NT2/D1 (cell line): ENCODE measurements around the gene AWAT1.
A peak's percentile ranks its signal among the peaks of the same experiment; 100 is the strongest.
"Not testable (repeated sequence)": the region's sequence is repeated elsewhere in the genome, so short reads cannot be mapped to it uniquely, and the experiment has no call there.

Experiments
- DNase-seq: peaks from one replicate; pipeline ENCODE4 v3.0.0-alpha.2; 2011; ENCODE audit warnings: low read depth, low spot score
- H3K27me3 ChIP-seq: 2 replicates; pipeline ENCODE4 v1.6.0; 2011; ENCODE audit warnings: mild to moderate bottlenecking; ENCODE audit not compliant: insufficient read length, insufficient read depth
- H3K36me3 ChIP-seq: 2 replicates; pipeline ENCODE4 v1.6.1; 2011; ENCODE audit warnings: mild to moderate bottlenecking, low read length, mixed read lengths; ENCODE audit not compliant: insufficient read depth, insufficient read length
- H3K4me1 ChIP-seq: 2 replicates; pipeline ENCODE4 v1.5.1; 2011; ENCODE audit not compliant: insufficient read depth, insufficient read length
- H3K4me3 ChIP-seq: 2 replicates; pipeline ENCODE4 v1.5.1; 2011; ENCODE audit warnings: low read depth; ENCODE audit not compliant: insufficient read length
- H3K9ac ChIP-seq: 2 replicates; pipeline ENCODE4 v1.6.0; 2011; ENCODE audit warnings: low read depth; ENCODE audit not compliant: insufficient read length
- H3K9me3 ChIP-seq: 2 replicates; pipeline ENCODE4 v1.5.1; 2011; ENCODE audit warnings: mild to moderate bottlenecking, low read length; ENCODE audit not compliant: insufficient read depth
- SUZ12 ChIP-seq: IDR thresholded peaks from 2 replicates; pipeline ENCODE4 v1.6.1; 2011; ENCODE audit not compliant: insufficient read length, insufficient read depth; ENCODE audit errors: extremely low read depth
- YY1 ChIP-seq: IDR thresholded peaks from 2 replicates; pipeline ENCODE4 v1.6.1; 2011; ENCODE audit not compliant: insufficient read length, insufficient read depth
- ZNF274 ChIP-seq: IDR thresholded peaks from 2 replicates; pipeline ENCODE4 v1.6.1; 2011; ENCODE audit warnings: mild to moderate bottlenecking, low read depth, low read length

Gene AWAT1

GRCh38 chrX:70262952-70263567 lies 28.6 kb downstream of the AWAT1 start:
- no peaks in the 10 kb centered on the region for H3K27me3 ChIP-seq
- no peaks in the 10 kb centered on the region for H3K4me1 ChIP-seq
- H3K9ac ChIP-seq, result peak overlapping the region; percentile 25
- no peaks in the 10 kb centered on the region for H3K9me3 ChIP-seq
- H3K4me3 ChIP-seq, result no peak overlapping the region
- H3K36me3 ChIP-seq, result no peaks in the 10 kb centered on the region
- TF ChIP-seq YY1 (no peak), ZNF274 (no peak), SUZ12 (no peak)
- DNase-seq, result peak; percentile 57

DNA sequence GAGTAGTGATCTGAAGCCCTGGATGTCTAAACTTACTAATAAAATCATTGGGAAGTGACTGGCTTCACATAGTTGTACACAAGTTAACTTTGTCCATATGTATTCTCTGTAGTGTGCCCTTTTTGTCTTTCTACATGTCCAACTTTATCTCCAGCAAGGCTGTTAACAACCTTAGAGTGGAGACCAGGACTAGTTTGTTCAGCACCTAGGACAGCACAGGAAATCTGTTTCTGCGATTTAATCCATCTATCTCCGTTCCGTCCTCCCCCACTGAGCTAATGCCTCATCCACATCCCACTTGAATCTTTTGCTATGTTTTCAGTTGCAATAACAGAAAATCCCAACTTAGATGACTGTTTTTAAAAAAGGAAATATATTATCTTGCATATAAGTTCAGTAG lies 30.3 kb downstream of the AWAT1 start:
- no peak for TF ChIP-seq SUZ12
- no peak for TF ChIP-seq ZNF274
- no peak for TF ChIP-seq YY1
- no peaks in the 10 kb centered on the region for H3K4me1 ChIP-seq
- no peak for DNase-seq
- no peaks in the 10 kb centered on the region for H3K36me3 ChIP-seq
- H3K9me3 ChIP-seq, result no peaks in the 10 kb centered on the region
- no peak overlapping the region for H3K9ac ChIP-seq
- no peak overlapping the region for H3K4me3 ChIP-seq
- no peaks in the 10 kb centered on the region for H3K27me3 ChIP-seq

- no peaks in the 10 kb centered on the region for H3K36me3 ChIP-seq
- no peak within 1 kb of the TSS for H3K9ac ChIP-seq
- no peaks in the 10 kb centered on the region for H3K4me1 ChIP-seq
- no peak within 1 kb of the TSS for H3K4me3 ChIP-seq
- DNase-seq, result no peak
- H3K27me3 ChIP-seq, result no peaks in the 10 kb centered on the region
- no peaks in the 10 kb centered on the region for H3K9me3 ChIP-seq
- TF ChIP-seq SUZ12 (no peak), ZNF274 (no peak), YY1 (no peak)
Measured at GRCh38 chrX:70268034-70268433, 33.6 kb downstream of the AWAT1 start, which contains the start of gene ARR3. TSS of gene ARR3 (plus strand) at chrX:70268334. CDS start at chrX:70269386, 1,052 bp downstream.

- H3K9ac ChIP-seq, H3K9me3 ChIP-seq, DNase-seq, H3K36me3 ChIP-seq, H3K27me3 ChIP-seq, H3K4me1 ChIP-seq, H3K4me3 ChIP-seq: not testable (repeated sequence)
Measured at GRCh38 chrX:70274029-70274428, 39.6 kb downstream of the AWAT1 start.

DNA sequence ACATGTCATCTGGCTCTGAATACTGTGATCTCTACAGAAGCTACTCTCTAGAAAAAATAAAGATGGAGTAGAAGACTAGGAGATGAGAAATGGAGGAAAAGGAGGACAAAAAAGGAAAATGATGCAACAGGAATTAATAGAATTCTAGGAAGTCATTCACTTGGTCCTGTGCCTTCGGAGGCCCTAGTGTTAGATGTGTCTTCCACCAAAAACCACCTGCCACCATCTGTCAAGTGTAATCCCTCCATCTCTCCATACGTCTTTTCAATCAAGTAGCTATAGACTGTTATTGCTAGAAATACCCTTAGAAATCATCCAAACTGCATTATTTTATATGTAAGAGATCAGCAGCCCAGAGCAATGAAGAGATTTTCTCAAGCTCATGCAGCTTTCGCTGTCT lies 44.6 kb downstream of the AWAT1 start:
- Histone ChIP-seq H3K9me3 (no peaks in the 10 kb centered on the region), H3K36me3 (peaks cover 14% of the 10 kb centered on the region), H3K4me1 (no peaks in the 10 kb centered on the region), H3K9ac (no peak overlapping the region), H3K4me3 (no peak overlapping the region), H3K27me3 (no peaks in the 10 kb centered on the region)
- no peak for TF ChIP-seq SUZ12
- no peak for TF ChIP-seq YY1
- no peak for TF ChIP-seq ZNF274
- no peak for DNase-seq

DNA sequence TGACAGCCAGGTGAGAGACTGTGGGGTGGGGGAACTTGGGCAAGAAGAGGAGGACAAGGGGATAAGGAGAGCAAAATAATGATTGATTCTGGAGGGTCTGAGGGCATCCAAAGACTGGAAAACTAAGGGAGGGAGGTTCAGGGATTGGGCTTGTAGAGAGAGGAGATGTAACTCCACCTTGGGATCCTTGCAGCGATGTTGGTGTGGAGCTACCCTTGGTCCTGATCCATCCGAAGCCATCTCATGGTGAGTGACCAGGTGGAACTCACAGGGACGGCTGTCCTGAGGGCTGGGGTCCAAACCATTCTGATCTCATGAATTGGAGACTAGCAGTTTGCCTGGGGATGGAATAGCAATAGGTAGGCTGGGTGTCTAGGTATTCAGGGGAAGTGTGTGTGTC lies 46.1 kb downstream of the AWAT1 start:
- no peak for TF ChIP-seq YY1
- TF ChIP-seq SUZ12, result no peak
- TF ChIP-seq ZNF274, result no peak
- Histone ChIP-seq H3K9ac (no peak overlapping the region), H3K27me3 (no peaks in the 10 kb centered on the region), H3K36me3 (peaks cover 24% of the 10 kb centered on the region), H3K4me3 (no peak overlapping the region), H3K4me1 (no peaks in the 10 kb centered on the region), H3K9me3 (no peaks in the 10 kb centered on the region)
- DNase-seq, result no peak

GRCh38 chrX:70281951-70282350 lies 47.5 kb downstream of the AWAT1 start, which contains the start of gene RAB41:
TSS of gene RAB41 (plus strand) at chrX:70282172. CDS start at chrX:70282218, 46 bp downstream.
- H3K9ac ChIP-seq, result no peak within 1 kb of the TSS
- H3K4me1 ChIP-seq, result no peaks in the 10 kb centered on the region
- TF ChIP-seq YY1 (no peak), ZNF274 (no peak), SUZ12 (no peak)
- peaks cover 38% of the 10 kb centered on the region for H3K36me3 ChIP-seq
- H3K4me3 ChIP-seq, result no peak within 1 kb of the TSS
- no peaks in the 10 kb centered on the region for H3K27me3 ChIP-seq
- DNase-seq, result no peak
- H3K9me3 ChIP-seq, result no peaks in the 10 kb centered on the region
